GM21381 (cell line): Measurements from ENCODE around the gene ADCY5.

Experiments used
- ATAC-seq: cut with Tn5 transposase; IDR thresholded peaks from one replicate; pipeline ENCODE4 v1.9.1; 2021; ENCODE audit warnings: mild to moderate bottlenecking, moderate library complexity; ENCODE audit not compliant: unreplicated experiment

The ADCY5 gene

GRCh38 chr3:123312331-123313265, 136.3 kb downstream of the ADCY5 start:
- no peak for ATAC-seq

GRCh38 chr3:123311201-123311600, 137.7 kb downstream of the ADCY5 start:
- ATAC-seq = no peak

GRCh38 chr3:123310741-123311140, 138.1 kb downstream of the ADCY5 start:
- no peak for ATAC-seq

GRCh38 chr3:123310186-123310585, 138.7 kb downstream of the ADCY5 start:
- no peak for ATAC-seq

- no peak for ATAC-seq
Measured at GRCh38 chr3:123307064-123307463, 141.8 kb downstream of the ADCY5 start.

GRCh38 chr3:123305192-123305591, 143.7 kb downstream of the ADCY5 start:
- no peak for ATAC-seq

- ATAC-seq = no peak
Measured at GRCh38 chr3:123303976-123304560, 144.8 kb downstream of the ADCY5 start.

GRCh38 chr3:123302961-123303360, 145.9 kb downstream of the ADCY5 start:
- no peak for ATAC-seq

GRCh38 chr3:123301331-123302184, 147.3 kb downstream of the ADCY5 start:
- no peak for ATAC-seq

GRCh38 chr3:123300583-123300982, 148.3 kb downstream of the ADCY5 start:
- no peak for ATAC-seq

- no peak for ATAC-seq
Measured at GRCh38 chr3:123300056-123300455, 148.8 kb downstream of the ADCY5 start.

- ATAC-seq = no peak
Measured at GRCh38 chr3:123299581-123299980, 149.3 kb downstream of the ADCY5 start.

- no peak for ATAC-seq
Measured at GRCh38 chr3:123298903-123299302, 150.0 kb downstream of the ADCY5 start.

GRCh38 chr3:123297627-123297899, 151.3 kb downstream of the ADCY5 start:
- no peak for ATAC-seq

GRCh38 chr3:123296836-123297626, 151.9 kb downstream of the ADCY5 start:
- no peak for ATAC-seq

- ATAC-seq = no peak
Measured at GRCh38 chr3:123296261-123296660, 152.6 kb downstream of the ADCY5 start.

GRCh38 chr3:123295901-123296250, 153.0 kb downstream of the ADCY5 start:
- ATAC-seq = no peak

GRCh38 chr3:123295171-123295900, 153.6 kb downstream of the ADCY5 start:
- no peak for ATAC-seq

- no peak for ATAC-seq
Measured at GRCh38 chr3:123294296-123294938, 154.5 kb downstream of the ADCY5 start.
